Stimulated activated CD8-positive, alpha-beta memory T cell treated with anti-CD3 and anti-CD28 coated beads, Interleukin-15, amount 100 ng/mL, for 48 hours (primary cell): Measurements from ENCODE around the gene PLEKHA5.

Source experiments
- DNase-seq, 2 donors: peaks; one replicate each; pipeline ENCODE4 v3.0.0-alpha.2; 2020; ENCODE audit warnings: low read depth in 2 of 2

Gene PLEKHA5

GRCh38 chr12:19230299-19230866, 100.8 kb downstream of the PLEKHA5 start:
- DNase-seq = no peak

GRCh38 chr12:19230896-19231295, 101.4 kb downstream of the PLEKHA5 start:
- no peak for DNase-seq

- no peak for DNase-seq
Observed at GRCh38 chr12:19234171-19234704, 104.7 kb downstream of the PLEKHA5 start.

GRCh38 chr12:19234981-19235871, 105.7 kb downstream of the PLEKHA5 start:
- no peak for DNase-seq

- DNase-seq = peak in 1 of 2 donors; percentile 3
Observed at GRCh38 chr12:19236656-19237055, 107.1 kb downstream of the PLEKHA5 start.

GRCh38 chr12:19238540-19238939, 109.0 kb downstream of the PLEKHA5 start:
- DNase-seq = no peak

- no peak for DNase-seq
Observed at GRCh38 chr12:19239102-19239501, 109.6 kb downstream of the PLEKHA5 start.

- no peak for DNase-seq
Observed at GRCh38 chr12:19239616-19240234, 110.2 kb downstream of the PLEKHA5 start.

GRCh38 chr12:19242581-19242980, 113.0 kb downstream of the PLEKHA5 start:
- DNase-seq = no peak

- DNase-seq = no peak
Observed at GRCh38 chr12:19243551-19243950, 114.0 kb downstream of the PLEKHA5 start.

- no peak for DNase-seq
Observed at GRCh38 chr12:19244312-19244711, 114.8 kb downstream of the PLEKHA5 start.

- no peak for DNase-seq
Observed at GRCh38 chr12:19245106-19245505, 115.6 kb downstream of the PLEKHA5 start.

GRCh38 chr12:19245666-19246065, 116.1 kb downstream of the PLEKHA5 start:
- DNase-seq = no peak

- DNase-seq = no peak
Observed at GRCh38 chr12:19246933-19247332, 117.4 kb downstream of the PLEKHA5 start.

- no peak for DNase-seq
Observed at GRCh38 chr12:19248929-19249602, 119.5 kb downstream of the PLEKHA5 start.

- no peak for DNase-seq
Observed at GRCh38 chr12:19251481-19252132, 122.1 kb downstream of the PLEKHA5 start.

- no peak for DNase-seq
Observed at GRCh38 chr12:19260135-19260534, 130.6 kb downstream of the PLEKHA5 start.

- DNase-seq = no peak
Observed at GRCh38 chr12:19261773-19262172, 132.2 kb downstream of the PLEKHA5 start.

- no peak for DNase-seq
Observed at GRCh38 chr12:19263672-19264071, 134.1 kb downstream of the PLEKHA5 start.

GRCh38 chr12:19273482-19274330, 144.2 kb downstream of the PLEKHA5 start:
- peak; percentile 19 to 21 for DNase-seq
